PC-9 (cell line): Measurements from ENCODE around the gene NHSL1. TPM values are rescaled to one million over a fixed set of nuclear protein-coding genes. Genes with fewer than 3 reads are reported as not detected.

Source experiments
- BruUV-seq: library from RNA; stranded (reverse); fragments of 400-500 nt; replicated peaks from 2 replicates; lab custom pipeline; 2021; lab: Mats Ljungman, UMichigan
- CTCF ChIA-PET: fragments of 300-600 bp; sonication (Branson Sonifier 250); formaldehyde crosslinking; loops from one replicate; lab custom pipeline; 2022; ENCODE audit warnings: antibody characterized with exemption; lab: Charles Lee
- POLR2A ChIA-PET: fragments of 300-600 bp; sonication (Branson Sonifier 250); formaldehyde crosslinking; loops from one replicate; lab custom pipeline; 2022; ENCODE audit warnings: antibody characterized with exemption; ENCODE audit not compliant: unreplicated experiment; lab: Charles Lee
- DNase-seq, 2 experiments: peaks; one replicate each; pipeline versions ENCODE4 v3.0.0 to v3.0.0-alpha.2; 2015 to 2022; ENCODE audit warnings: mixed read lengths in 1 of 2
- H2AFZ ChIP-seq: fragments of 200-600 bp; sonication (generic); 2 replicates; pipeline ENCODE4 v1.8.1; 2017; ENCODE audit warnings: antibody characterized with exemption
- H3F3A ChIP-seq: fragments of 200-600 bp; sonication (generic); 2 replicates; pipeline ENCODE4 v1.8.1; 2017; ENCODE audit warnings: antibody characterized with exemption, mild to moderate bottlenecking, low read depth; ENCODE audit not compliant: insufficient read depth
- H3K27ac ChIP-seq: fragments of 200-600 bp; sonication (generic); 2 replicates; pipeline ENCODE4 v1.6.1; 2016; ENCODE audit warnings: mixed run types
- H3K27me3 ChIP-seq: fragments of 200-600 bp; sonication (generic); 2 replicates; pipeline ENCODE4 v1.6.1; 2016; ENCODE audit warnings: low read depth, mixed run types; ENCODE audit not compliant: insufficient read depth
- H3K36me3 ChIP-seq: fragments of 200-600 bp; sonication (generic); 2 replicates; pipeline ENCODE4 v1.6.1; 2016; ENCODE audit warnings: low read depth, mixed run types
- H3K4me1 ChIP-seq: fragments of 200-600 bp; sonication (generic); replicated peaks from 2 replicates; pipeline ENCODE4 v1.6.1; 2016; ENCODE audit warnings: mixed run types; ENCODE audit not compliant: insufficient read depth
- H3K4me2 ChIP-seq: fragments of 200-600 bp; sonication (generic); 2 replicates; pipeline ENCODE4 v1.6.1; 2017; ENCODE audit warnings: mixed run types
- H3K4me3 ChIP-seq: fragments of 200-600 bp; sonication (generic); 2 replicates; pipeline ENCODE4 v1.6.1; 2016; ENCODE audit warnings: mixed run types
- H3K79me2 ChIP-seq: fragments of 200-600 bp; sonication (generic); 2 replicates; pipeline ENCODE4 v1.6.1; 2017; ENCODE audit warnings: low read depth, mixed run types
- H3K9me2 ChIP-seq: fragments of 200-600 bp; sonication (generic); 2 replicates; pipeline ENCODE4 v1.8.1; 2017; ENCODE audit warnings: mild to moderate bottlenecking; ENCODE audit not compliant: insufficient read depth
- H3K9me3 ChIP-seq: fragments of 200-600 bp; sonication (generic); 2 replicates; pipeline ENCODE4 v1.8.1; 2016; ENCODE audit warnings: low read depth; ENCODE audit not compliant: insufficient read depth
- H4K20me1 ChIP-seq: fragments of 200-600 bp; sonication (generic); 2 replicates; pipeline ENCODE4 v1.8.1; 2017; ENCODE audit not compliant: insufficient read depth
- CTCF ChIP-seq: fragments of 200-600 bp; sonication (generic); conservative IDR thresholded peaks from 2 replicates; pipeline ENCODE4 v1.6.1; 2017; ENCODE audit warnings: mixed run types, antibody characterized with exemption, mild to moderate bottlenecking, moderate library complexity
- EZH2 ChIP-seq: fragments of 200-600 bp; sonication (generic); IDR thresholded peaks from 2 replicates; pipeline ENCODE4 v1.8.0; 2017; ENCODE audit warnings: antibody characterized with exemption, low read depth
- intact Hi-C: fragments of 100-400 bp; cut with micrococcal nuclease; formaldehyde crosslinking; loops from one replicate; pipeline ENCODE4 v1.10.0; 2022; ENCODE audit not compliant: unreplicated experiment
- total RNA-seq: library from RNA; stranded (reverse); gene quantifications from 2 replicates; pipeline ENCODE4 v1.2.3, GENCODE V29; 2021

The NHSL1 gene
- total RNA-seq, 1 experiment from 2014 or later, result 17.5 TPM

DNA sequence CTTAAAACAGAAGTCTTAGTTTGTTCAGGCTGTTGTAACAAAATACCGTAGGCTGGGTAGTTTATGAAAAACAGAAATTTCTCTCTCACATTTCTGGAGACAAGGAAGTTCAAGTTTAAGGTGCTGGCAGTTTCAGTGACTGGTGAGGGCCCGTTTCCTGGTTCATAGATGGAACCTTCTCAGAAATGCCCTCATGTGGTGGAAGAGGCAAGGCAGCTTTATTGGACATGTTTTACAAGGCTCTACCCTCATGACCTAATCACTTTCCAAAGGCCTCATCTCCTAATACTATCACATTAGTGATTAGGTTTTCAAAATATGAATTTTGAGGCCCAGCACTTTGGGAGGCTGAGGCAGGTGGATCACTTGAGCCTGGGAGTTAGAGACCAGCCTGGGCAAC is 92.9 kb downstream of the NHSL1 start:
- CTCF ChIA-PET, result no interaction called here

GRCh38 chr6:138405816-138406413 is 93.4 kb downstream of the NHSL1 start:
- H3K79me2 ChIP-seq, result peaks cover 26% of the 10 kb centered on the region
- no TSS peak for BruUV-seq
- no peak for DNase-seq
- no peaks in the 10 kb centered on the region for H4K20me1 ChIP-seq
- H3F3A ChIP-seq, result peaks cover 15% of the 10 kb centered on the region
- H3K4me2 ChIP-seq, result peak overlapping the region; percentile 93
- 0 out of 2 replicates have a peak overlapping the region, but pooled peaks have one; percentile 10 for H3K27ac ChIP-seq
- POLR2A ChIA-PET, result no interaction called here
- peaks cover 39% of the 10 kb centered on the region for H3K4me1 ChIP-seq
- peaks cover 51% of the 10 kb centered on the region for H3K36me3 ChIP-seq
- H3K9me2 ChIP-seq, result no peaks in the 10 kb centered on the region
- TF ChIP-seq CTCF (no peak), EZH2 (no peak)
- intact Hi-C loops, result loop anchor here (2.0 kb wide), 1 partner anchor 117 kb away; no protein-coding TSS in a partner anchor
- CTCF ChIA-PET, result interaction anchor here (0.6 kb wide), 1 partner anchor 391 kb away, joined by 3 read pairs; no protein-coding TSS in a partner anchor
- no peak overlapping the region for H2AFZ ChIP-seq
- H3K4me3 ChIP-seq, result peak overlapping the region; percentile 85
- no peaks in the 10 kb centered on the region for H3K9me3 ChIP-seq
- H3K27me3 ChIP-seq, result no peaks in the 10 kb centered on the region

More for the DNA sequence above, 92.9 kb downstream of the NHSL1 start:
- Histone ChIP-seq H4K20me1 (no peaks in the 10 kb centered on the region), H3K9me2 (no peaks in the 10 kb centered on the region), H3K27me3 (no peaks in the 10 kb centered on the region), H2AFZ (no peak overlapping the region), H3K4me1 (peaks cover 44% of the 10 kb centered on the region), H3K27ac (0 out of 2 replicates have a peak overlapping the region, but pooled peaks have one; percentile 10), H3K4me3 (peak overlapping the region; percentile 85; the same call in 1 of the 2 replicates), H3K4me2 (peak overlapping the region; percentile 93), H3F3A (peaks cover 20% of the 10 kb centered on the region), H3K79me2 (peaks cover 26% of the 10 kb centered on the region), H3K9me3 (no peaks in the 10 kb centered on the region), H3K36me3 (peaks cover 51% of the 10 kb centered on the region)
- BruUV-seq, result no TSS peak
- TF ChIP-seq EZH2, result no peak
- no peak; the same call in 1 of the 2 replicates for TF ChIP-seq CTCF
- POLR2A ChIA-PET, result no interaction called here
- intact Hi-C loops, result no loop called here
- no peak for DNase-seq

DNA sequence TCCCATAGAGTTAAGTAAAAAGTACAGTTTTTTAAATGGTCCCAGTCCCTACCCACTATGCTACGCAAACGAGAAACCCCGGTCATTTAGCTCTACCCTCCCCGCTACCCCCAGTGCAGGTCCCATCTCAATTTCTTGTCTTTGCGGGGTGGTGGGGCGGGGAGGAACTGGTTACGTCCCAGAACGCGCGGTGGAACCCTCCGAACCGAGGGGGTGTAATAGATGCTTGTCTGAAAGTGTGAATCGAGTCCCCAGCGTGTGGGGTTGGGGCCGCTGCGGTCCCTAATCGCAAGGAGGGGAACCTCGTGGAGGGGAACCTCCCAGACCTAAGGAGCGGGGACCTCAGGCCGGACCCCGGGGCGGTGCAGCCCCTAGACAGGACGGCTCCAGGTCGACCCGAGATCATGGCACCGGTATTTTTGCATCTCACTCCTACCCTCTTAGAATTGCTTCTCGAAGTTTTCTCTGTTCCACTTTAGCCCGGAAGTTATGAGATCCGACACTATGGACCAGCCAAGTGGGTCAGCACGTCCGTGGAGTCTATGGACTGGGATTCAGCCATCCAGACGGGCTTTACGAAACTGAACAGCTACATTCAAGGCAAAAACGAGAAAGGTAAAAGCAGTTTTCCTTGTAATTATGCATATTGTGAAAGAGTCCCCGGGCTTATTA is 94.5 kb downstream of the NHSL1 start:
- Histone ChIP-seq H3K27ac (peak overlapping the region; percentile 39), H3K4me2 (peak overlapping the region; percentile 93), H4K20me1 (no peaks in the 10 kb centered on the region), H3K4me1 (peaks cover 28% of the 10 kb centered on the region), H2AFZ (peak overlapping the region; percentile 91), H3K4me3 (peak overlapping the region; percentile 85), H3K27me3 (no peaks in the 10 kb centered on the region), H3F3A (peaks cover 4% of the 10 kb centered on the region; the same call in 1 of the 2 replicates), H3K9me2 (no peaks in the 10 kb centered on the region), H3K79me2 (peaks cover 26% of the 10 kb centered on the region), H3K36me3 (peaks cover 44% of the 10 kb centered on the region), H3K9me3 (no peaks in the 10 kb centered on the region)
- POLR2A ChIA-PET, result interaction anchor here (0.7 kb wide), 1 partner anchor 178 kb away, joined by 4 read pairs; no protein-coding TSS in a partner anchor
- TSS peak; percentile 41 for BruUV-seq
- CTCF ChIA-PET, result no interaction called here
- TF ChIP-seq CTCF, result no peak
- TF ChIP-seq EZH2, result no peak
- intact Hi-C loops, result loop anchor here (1.0 to 5.0 kb wide), 4 partner anchors 116 to 361 kb away; partner anchors contain the start of gene ARFGEF3
- no peak for DNase-seq
